HG02642 (cell line): ENCODE results near the gene RERE.
"Not testable (repeated sequence)": the region's sequence is repeated elsewhere in the genome, so short reads cannot be mapped to it uniquely, and the experiment has no call there.

ENCODE experiments used
- ATAC-seq: cut with Tn5 transposase; IDR thresholded peaks from one replicate; pipeline ENCODE4 v1.9.1; 2021; ENCODE audit warnings: mild to moderate bottlenecking; ENCODE audit not compliant: unreplicated experiment, poor library complexity

RERE gene

DNA sequence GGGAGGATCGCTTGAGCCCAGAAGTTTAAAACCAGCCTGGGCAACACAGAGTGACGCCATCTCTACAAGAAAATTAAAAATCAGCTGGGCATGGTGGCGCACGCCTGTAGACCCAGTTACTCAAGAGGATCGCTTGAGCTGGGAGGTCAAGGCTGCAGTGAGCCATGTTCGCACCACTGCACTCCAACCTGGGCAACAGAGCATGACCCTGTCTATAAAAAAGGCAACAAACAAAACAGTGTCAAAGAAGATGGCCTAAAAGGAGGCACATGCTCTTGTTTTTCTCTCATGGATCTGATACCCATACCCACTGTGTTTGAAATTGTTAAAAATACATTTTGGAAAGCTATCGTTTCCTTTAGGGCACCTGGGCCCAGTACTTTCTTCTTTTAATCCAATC, 307.9 kb downstream of the RERE start:
- ATAC-seq, result no peak

DNA sequence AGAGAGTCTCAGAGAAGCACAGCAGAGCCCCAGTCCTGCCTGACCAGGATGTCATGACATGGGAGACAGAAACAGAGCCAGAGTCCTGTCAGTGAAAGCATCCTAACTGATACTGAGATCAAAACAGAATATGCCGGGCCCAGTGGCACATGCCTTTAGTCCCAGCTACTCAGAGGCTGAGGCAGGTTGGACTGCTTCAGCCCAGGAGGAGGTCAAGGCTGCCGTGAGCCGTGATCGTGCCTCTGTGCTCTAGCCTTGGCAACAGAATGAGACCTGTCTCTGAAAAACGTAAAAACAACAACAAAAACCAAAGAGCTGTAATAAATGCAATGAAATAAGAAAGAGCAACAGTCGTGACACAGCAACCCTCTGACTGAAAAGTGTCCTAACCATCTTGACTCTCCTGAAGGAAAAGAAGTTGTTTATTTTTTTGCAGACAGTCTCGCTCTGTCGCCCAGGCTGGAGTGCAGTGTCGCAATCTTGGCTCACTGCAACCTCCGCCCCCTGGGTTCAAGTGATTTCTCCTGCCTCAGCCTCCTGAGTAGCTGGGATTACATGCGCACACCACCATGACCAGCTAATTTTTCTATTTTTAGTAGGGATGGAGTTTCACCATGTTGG, 310.3 kb downstream of the RERE start:
- no peak for ATAC-seq

DNA sequence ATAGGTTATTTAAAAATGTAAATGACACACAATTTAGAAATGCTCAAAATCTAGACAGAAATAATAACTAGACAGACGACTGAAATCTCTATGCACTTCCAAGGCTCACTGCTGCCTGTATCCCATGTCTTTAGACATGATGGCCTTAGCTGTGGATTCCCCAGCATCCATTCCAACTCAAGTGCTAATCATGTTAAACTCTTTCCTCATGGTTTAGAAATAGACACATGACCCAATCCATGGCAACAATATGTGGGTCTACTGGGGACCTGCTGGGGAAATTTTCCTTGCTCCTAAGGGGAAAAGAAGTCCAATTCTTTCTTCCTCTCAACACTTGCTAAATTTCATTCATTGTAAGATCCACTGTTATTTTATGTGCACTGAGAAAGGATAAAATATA, 311.0 kb downstream of the RERE start:
- no peak for ATAC-seq

DNA sequence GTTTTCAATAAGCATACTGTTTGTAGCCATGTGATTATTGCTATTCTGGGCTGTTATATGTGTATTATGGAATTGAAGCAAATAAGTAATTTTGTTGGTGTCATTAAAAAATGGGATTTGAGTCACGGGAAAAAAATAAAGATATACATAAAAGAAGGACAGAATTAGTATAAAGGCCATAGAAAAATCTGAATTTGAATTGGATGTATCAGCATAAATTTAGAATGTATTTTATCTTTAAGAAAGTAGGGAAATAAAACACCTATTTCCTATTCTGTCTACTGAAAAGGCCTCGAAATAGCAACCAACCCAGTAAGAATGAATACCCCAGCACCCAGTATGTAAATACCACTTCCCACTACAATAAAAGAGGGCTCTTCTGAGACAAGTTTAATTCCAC, 313.6 kb downstream of the RERE start:
- ATAC-seq, result no peak

DNA sequence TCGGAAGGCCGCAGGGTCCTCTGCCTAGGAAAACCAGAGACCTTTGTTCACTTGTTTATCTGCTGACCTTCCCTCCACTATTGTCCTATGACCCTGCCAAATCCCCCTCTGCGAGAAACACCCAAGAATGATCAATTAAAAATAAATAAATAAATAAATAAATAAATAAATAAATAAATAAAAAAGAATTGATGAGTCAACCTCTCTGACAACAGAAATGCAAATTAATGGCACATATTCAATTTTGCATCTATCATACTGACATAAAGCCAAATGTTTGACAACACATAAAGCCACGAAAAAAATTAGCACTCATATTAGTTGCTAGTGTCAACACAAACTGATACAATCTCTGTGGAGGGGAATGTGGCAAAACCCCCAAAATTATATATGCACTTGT, 314.5 kb downstream of the RERE start:
- not testable (repeated sequence) for ATAC-seq

DNA sequence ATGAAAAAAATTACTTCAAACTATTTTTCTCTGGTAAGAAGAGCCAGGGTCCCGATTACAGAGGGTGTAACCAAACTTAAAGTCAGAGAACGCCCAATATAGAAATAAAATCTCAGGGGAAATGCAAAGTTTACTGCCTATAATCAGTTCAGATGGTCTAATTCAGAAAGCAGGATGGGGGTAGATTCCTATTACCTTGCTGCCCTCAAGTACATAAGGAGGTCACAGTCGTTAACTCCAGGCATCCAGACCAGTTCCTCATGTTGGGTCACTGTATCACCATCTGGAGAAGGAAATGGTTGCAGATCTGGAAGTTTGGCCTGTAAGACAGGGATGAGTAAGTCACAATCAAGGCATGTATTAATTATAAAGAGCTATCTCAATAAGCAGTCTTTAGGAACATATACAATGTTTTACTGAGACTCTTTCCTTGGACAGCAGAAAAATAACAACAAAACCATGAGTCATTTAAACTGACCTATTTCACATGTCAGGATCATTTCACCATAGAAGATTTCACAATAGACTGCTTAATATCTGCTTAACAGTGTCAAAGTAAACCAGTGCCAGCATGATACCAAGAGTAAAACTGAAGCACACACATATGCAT, 320.1 kb downstream of the RERE start:
- peak; percentile 7 for ATAC-seq

DNA sequence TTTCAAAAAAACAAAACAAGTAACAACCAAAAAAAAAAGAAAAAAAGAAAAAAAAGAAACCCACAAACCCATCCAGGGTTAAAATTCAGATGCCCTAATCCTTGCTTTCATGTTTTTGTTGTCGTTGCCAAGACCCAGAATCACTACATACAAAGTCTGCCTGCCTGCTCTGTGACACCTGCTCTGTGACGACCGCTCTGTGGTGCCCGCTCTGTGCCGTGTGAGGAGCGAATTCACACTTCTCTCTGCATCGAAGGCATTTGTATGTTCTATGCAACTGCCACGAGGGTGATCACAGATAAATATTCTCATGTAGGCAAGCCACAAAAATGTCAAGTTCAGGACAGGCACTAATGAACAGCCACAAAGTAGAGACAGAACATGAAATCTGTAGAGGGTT, 321.0 kb downstream of the RERE start:
- peak; percentile 46 for ATAC-seq

DNA sequence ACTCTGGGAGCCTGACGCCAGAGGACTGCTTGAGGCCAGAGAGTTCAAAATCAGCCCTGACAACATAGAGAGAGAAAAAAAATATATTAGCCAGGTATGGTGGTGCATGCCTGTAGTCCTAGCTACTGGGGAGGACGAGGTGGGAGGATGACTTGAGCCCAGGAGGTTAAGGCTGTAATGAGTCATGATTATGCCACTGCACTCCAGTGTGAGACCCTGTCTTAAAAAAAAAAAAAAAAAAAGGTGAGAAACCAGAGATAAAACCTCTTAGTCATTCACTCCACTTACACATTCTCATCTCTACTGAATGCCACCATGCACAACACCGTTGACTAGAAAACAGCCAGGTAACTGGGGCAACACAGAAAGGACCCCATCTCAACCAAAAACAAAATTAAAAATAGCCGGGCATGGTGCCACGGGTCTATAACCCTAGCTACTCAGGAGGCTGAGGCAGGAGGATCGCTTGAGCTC, 321.5 kb downstream of the RERE start:
- ATAC-seq, result peak; percentile 28

DNA sequence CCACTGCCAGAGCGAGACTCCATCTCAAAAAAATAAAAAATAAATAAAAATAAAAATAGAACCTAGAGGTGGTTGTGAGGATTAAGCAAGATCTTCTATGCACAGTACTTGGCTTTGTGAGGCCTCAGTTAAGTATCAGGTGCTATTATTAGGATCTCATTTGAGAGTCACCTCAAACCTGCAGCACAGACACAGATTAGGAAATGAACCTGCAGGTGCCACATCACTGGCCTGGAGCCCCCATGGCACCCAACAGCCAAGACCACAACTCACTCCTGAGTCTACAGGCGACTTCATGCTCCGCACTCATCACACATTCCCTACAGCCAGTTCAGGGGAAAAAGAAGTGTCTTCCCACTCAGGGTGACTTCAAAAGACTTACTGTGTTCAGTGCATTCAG, 322.8 kb downstream of the RERE start:
- no peak for ATAC-seq

DNA sequence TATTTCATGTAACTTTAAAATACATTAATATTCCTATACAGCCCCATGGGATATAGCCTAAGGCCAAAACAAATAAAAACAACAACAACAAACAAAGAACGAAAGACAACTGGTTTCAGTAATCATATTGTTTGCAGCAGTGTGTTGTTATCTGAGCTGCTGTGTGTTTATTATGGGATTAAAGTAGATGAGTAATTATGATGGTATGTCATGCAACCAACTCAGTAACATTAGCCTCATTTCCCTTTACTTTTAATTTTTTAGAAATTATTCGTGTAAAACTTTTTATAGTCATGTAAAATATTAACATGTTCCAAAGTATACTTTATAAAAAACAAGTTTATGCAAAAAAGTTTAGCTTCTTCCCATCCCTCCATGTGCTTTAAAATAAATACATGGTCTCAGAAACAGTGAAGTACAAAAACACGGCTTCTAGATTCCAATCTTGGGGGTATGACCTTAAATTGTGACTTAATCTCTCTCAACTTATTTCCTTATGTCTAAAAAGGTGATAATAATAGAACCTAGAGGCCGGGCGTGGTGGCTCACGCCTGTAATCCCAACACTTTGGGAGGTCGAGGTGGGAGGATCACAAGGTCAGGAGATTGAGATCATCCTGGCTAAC, 323.4 kb downstream of the RERE start:
- ATAC-seq, result no peak

DNA sequence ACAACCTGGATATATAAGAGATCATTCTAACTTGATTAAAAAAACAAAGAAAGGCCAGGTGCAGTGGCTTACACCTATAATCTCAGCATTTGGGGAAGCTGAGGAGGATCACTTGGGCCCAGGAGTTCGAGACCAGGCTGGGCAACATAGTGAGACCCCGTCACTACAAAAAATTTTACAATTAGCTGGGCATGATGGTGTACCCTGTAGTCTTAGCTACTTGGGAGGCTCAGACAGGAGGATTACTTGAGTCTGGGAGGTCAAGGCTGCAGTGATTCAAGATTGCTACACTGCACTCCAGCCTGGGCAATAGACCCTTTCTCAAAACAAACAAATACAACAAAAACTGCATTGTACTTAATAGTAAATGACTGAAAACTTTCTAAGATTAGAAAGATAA, 330.2 kb downstream of the RERE start:
- ATAC-seq, result no peak

DNA sequence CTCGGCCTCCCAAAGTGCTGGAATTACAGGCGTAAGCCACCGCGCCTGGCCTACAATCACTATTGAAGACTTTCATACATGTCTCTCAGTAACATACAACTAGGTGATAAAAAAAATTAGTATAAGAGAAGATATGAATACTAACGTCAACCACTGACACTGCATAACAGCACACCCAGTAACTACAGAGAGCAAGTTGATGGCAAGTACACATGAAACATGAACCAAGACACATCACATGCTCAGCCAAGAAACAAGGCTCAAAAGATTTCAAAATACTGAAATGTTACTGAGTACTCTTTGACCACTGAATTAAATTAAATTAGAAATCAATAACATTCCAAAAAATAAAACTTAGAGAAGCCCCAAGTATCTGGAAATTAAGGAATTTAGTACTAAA, 331.4 kb downstream of the RERE start:
- no peak for ATAC-seq

DNA sequence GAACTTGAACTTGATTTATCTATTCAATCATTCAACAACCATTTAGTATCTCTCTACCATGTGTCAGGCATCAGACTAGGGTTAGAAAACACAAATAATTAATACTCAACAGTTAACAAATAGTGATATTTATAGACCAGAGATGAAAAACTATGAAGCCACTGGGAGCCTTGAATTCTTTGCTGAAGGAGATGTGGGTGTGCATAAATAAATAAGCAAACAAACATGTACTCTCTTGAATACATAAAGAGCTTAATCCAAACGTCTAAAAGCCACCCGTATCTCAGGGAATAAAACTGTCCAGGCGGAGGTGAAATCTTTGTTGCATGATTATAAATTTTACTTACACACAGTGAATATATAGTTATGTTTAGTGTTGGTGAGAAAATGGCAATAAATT, 333.9 kb downstream of the RERE start:
- ATAC-seq, result no peak

DNA sequence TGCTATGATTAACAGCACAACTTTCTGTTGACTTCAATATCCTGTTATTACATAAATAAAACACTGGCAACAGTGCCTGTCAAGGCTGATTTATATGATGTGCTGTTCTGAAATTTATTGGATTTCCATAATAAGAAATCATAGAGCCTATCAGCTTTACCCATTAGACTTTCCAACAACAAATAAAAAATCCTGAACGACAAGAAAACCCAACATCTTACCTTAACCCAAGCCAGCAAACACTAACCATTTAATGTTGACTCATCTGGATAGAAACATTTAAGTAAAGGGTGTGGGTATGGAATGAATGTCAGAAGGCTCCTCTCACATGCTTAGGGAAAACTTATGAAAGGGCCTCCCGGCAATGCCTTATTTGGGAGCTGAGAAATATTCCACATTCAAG, 334.5 kb downstream of the RERE start:
- ATAC-seq, result no peak

DNA sequence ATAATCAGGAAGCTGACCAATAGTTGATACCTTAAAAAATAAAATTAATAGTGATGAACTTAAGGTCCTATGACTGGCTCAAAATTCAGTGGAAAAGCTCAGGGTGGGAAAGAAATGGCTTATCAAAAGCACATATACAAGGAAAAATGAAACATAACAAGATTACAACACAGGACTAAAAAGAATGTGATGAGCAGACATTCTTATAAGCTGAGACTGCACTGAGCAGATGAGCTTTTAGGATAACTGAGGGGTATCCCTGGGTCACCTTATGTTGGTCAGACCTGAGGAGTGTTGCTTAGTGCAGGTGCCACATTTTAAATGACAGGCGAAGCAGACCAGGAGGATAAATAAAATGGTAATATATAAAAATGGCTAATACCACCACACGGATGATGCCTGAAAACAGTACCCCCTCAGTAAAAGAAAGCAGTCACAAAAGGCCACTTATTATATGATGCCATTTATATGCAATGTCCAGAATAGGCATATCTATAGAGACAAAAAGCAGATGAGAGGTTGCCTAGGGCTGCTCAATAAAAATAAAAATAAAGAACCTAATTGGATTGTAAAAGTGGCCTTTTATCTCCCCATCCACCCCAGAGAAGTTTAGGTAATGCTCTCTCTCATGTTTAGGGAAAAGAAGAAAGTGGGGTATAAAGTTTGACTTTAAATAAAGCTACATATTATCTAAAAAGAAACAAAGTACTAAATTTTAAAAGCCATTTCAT, 335.6 kb downstream of the RERE start:
- ATAC-seq, result no peak

DNA sequence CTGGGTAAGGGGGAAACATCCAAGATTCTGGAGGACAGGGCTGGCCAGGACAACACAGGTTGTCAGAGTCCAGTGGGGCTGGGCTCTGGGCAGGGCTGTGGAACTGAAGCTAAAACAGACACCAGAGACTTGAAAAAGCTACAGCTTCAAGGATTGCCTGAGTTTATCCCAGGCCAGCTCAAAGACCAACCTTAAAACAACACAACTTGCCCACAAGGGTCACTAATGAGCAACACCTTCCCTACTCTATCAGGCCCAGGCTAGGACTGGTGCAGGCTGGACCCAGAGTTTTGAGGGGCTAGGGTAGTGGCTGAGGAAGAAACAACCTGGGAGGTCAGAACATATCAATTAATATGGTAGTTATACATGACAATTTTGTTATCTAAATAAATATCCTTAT, 338.9 kb downstream of the RERE start:
- ATAC-seq, result no peak

DNA sequence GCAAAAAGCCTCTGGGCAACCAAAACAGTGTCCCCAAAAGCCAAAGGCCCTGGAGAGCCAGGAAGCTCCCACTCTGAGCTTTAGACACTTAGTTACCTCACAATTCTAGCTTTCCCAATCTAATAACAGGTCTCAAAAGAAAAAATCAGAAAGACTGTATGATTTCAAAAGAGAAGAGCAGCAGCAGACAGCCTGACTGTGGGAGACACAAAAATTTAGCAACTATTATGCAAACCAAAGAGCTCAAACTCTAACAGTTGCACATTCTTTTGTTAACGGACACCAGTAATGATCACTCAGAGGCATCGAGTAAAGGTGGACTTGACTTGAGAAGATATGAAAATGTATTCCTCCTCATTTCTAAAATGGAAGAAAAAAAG, 339.5 kb downstream of the RERE start:
- no peak for ATAC-seq

DNA sequence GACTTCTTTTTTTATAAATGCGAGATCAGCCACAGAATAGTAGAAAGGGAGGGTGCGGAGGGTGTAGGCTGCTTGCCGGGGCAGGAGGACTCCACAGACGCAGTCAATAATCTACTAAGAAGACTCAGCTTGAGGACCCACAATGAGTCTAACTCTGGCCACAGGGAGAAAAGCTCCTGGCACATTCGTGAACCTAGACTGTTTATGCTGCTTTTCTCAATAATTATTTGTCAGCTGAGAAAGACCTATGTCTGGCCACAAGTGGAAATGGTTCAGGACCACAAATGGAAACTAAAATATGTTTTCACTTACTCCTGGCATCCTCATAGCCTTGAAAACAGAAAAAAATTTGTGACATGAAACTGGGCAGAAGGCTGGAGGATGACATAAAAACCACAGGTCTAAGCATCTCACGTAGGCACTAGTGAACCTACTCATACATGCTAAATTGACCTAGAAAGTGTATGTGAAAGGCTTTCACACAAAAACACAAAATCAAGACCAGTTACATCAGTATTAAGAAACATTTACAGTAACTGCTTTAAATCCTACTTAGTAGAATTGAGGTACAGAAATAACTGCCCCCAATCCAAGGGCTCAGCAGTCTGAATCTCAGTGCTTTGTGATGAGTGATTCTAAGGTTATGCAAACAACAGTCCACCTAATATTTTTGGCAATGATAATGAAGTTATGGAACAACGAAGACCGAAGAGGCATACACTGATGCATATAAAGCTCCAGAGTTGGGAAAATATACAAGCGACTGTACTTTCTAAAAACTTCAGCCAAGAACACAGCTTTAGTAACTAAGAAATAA, 340.1 kb downstream of the RERE start:
- peak; percentile 72 for ATAC-seq

DNA sequence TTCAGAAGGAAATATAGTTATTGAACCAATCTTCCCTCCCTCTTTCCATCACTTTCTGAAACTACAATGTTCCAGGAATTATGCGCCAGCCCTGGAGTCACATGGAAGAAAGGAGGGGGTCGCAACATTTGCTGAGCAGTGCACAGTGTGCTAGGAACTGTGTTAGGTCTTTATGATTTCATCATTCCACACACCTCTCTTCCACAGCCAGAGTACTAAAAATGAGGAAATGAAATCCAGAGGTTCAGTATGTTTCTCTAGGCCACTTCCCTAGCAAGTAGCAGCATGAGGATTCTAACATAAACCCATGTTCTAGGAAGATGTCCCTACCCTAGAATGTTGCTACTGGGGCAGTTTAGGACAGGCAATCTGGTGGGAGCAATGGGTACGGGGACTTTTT, 341.4 kb downstream of the RERE start:
- ATAC-seq, result no peak

DNA sequence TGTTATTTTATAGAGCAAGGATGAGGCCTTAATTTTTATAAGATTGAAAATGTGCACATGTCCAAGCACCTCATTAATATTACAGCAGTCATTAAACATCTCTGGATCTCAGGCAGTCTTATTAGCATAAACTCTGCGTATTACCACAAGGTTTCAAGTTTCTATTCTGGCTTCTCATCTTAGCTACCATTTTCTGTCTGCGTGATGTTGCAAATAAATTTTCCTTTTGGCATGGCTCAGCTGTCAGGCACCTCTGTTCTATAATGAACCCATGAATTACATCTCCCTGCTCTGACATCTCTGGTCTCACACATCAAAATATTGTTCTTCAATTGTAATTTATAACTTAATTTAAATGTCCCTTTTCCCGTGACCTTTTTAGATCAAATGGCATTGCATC, 343.1 kb downstream of the RERE start:
- ATAC-seq, result no peak

DNA sequence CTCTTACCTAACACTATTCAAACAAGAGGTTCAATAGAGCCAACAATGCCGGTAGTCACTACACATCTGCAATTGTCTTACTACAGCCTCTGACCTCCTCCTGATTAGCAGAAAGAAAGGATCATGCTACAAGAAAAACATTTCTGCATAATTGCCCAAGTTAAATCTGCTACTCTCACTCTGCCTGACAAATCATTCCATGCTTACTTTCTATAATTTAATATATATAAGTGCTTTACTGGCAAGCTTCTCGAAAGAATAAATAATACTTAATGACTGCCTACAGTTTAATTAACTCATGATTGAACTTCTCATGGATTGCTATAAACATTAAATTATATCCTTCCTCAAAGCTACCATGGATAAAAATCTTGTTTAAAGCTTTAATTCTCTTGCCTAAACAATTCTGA, 343.5 kb downstream of the RERE start:
- ATAC-seq, result no peak
